Endometrial microvascular endothelial cells (primary cell): ENCODE results near the gene LCE3A. TPM values are rescaled to one million over a fixed set of nuclear protein-coding genes. Genes with fewer than 3 reads are reported as not detected.
"Not testable (repeated sequence)": the region's sequence is repeated elsewhere in the genome, so short reads cannot be mapped to it uniquely, and the experiment has no call there.

Experiments
- in situ Hi-C: cut with HindIII; loops from 2 replicates; pipeline ENCODE4 v1.10.0; 2017; ENCODE audit warnings: low sequenced_read_pairs, low pct_unique_long_range_greater_than_20kb; ENCODE audit errors: inconsistent ontology term
- total RNA-seq: library from RNA; depleted of rRNA; stranded (reverse); fragments of >200 nt; gene quantifications from one replicate; pipeline ENCODE4 v1.2.3, GENCODE V29; 2015; ENCODE audit errors: inconsistent ontology term

LCE3A gene
- total RNA-seq, 1 donor from 2014 or later = not detected

DNA sequence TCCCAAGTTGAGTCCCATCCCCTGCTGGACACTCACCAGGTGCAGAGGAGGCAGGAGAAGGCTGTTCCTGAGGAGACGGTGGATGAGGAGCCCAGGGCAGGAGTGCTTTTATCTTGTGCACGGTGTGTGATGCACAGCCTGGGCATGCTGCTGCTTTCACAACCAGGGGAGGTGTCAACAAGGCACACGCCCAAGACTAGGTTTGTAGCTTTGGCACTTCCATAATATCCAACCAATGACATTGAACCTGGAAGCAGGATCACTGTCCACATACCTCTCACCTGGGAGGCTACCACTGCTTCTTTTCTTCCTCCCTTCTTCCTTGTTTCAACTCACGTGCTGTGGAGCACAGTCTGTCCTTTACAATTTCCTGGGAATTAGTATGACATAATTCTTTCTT, 42.5 kb downstream of the LCE3A start, which contains the start of gene LCE3D:
LCE3D (minus strand) TSS at position 84 of the 400 bp plus-strand sequence. CDS start 580 bp downstream, outside the sequence.
- in situ Hi-C loops = no loop called here

DNA sequence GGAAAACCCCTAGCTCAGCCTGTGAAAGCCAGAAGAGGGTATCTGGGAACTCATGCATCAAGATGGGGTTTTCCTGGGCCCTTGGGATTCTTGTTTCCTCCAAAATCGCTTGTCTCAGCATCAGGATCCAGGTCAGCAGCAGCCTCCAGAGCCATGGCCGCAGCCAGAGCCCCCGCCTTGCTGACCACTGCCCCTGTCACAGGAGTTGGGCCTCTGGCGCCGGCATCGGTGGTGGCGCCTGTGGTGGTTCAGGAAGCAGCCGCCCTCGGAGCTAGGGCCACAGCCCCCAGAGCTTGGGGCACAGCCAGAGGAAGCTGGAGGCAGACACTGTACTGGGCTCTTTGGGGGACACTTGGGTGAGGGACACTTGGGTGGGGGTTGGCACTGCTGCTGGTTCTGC, 43.4 kb downstream of the LCE3A start:
- in situ Hi-C loops = not testable (repeated sequence)

- in situ Hi-C loops = no loop called here
These were observed 45.7 kb downstream of the LCE3A start for GRCh38 chr1:152577168-152577567.

Other genes starting within 250 kb of the LCE3A start
- not detected for gene CRNN, start 208.8 kb downstream of the LCE3A start, total RNA-seq
- gene LCE5A, start 112.3 kb downstream of the LCE3A start, total RNA-seq = not detected
- gene CRCT1, start 108.6 kb downstream of the LCE3A start, total RNA-seq = not detected
- gene LCE3E, start 56.3 kb downstream of the LCE3A start, total RNA-seq = not detected
- gene LCE3D, start 42.6 kb downstream of the LCE3A start, total RNA-seq = not detected
- not detected for gene LCE3C, start 22.9 kb downstream of the LCE3A start, total RNA-seq
- gene LCE3B, start 9.3 kb downstream of the LCE3A start, total RNA-seq = not detected
- gene LCE2D, start 40.3 kb upstream of the LCE3A start, total RNA-seq = not detected
- gene LCE2C, start 52.2 kb upstream of the LCE3A start, total RNA-seq = not detected
- not detected for gene LCE2B, start 63.0 kb upstream of the LCE3A start, total RNA-seq
- not detected for gene LCE2A, start 75.2 kb upstream of the LCE3A start, total RNA-seq
- not detected for gene LCE4A, start 85.1 kb upstream of the LCE3A start, total RNA-seq
- not detected for gene KPRP, start 134.9 kb upstream of the LCE3A start, total RNA-seq
- gene LCE1F, start 152.0 kb upstream of the LCE3A start, total RNA-seq = not detected
- not detected for gene LCE1E, start 163.2 kb upstream of the LCE3A start, total RNA-seq
- not detected for gene LCE1D, start 173.6 kb upstream of the LCE3A start, total RNA-seq
- gene LCE1C, start 183.5 kb upstream of the LCE3A start, total RNA-seq = not detected
- gene LCE1B, start 188.9 kb upstream of the LCE3A start, total RNA-seq = not detected
- gene LCE1A, start 204.4 kb upstream of the LCE3A start, total RNA-seq = not detected
- gene LCE6A, start 219.8 kb upstream of the LCE3A start, total RNA-seq = not detected
- not detected for gene LCE7A, start 236.9 kb upstream of the LCE3A start, total RNA-seq